NCI-H1092 treated with DMSO at 0.1 percent for 48 hours (cell line): Measurements from ENCODE around the gene ADARB2.
"Not testable (repeated sequence)": the region's sequence is repeated elsewhere in the genome, so short reads cannot be mapped to it uniquely, and the experiment has no call there.

Experiments
- DNase-seq: peaks from one replicate; lab custom pipeline; 2025; lab: John Stamatoyannopoulos, UW

The ADARB2 gene

GRCh38 chr10:1352296-1352695, 385.0 kb downstream of the ADARB2 start:
- not testable (repeated sequence) for DNase-seq

GRCh38 chr10:1348773-1349050, 388.6 kb downstream of the ADARB2 start:
- no peak for DNase-seq

GRCh38 chr10:1347962-1348772, 389.2 kb downstream of the ADARB2 start:
- no peak for DNase-seq

- no peak for DNase-seq
Measured at GRCh38 chr10:1347525-1347924, 389.8 kb downstream of the ADARB2 start.

- no peak for DNase-seq
Measured at GRCh38 chr10:1346201-1346600, 391.1 kb downstream of the ADARB2 start.

GRCh38 chr10:1345368-1345767, 392.0 kb downstream of the ADARB2 start:
- no peak for DNase-seq

GRCh38 chr10:1344846-1345245, 392.5 kb downstream of the ADARB2 start:
- no peak for DNase-seq

GRCh38 chr10:1344408-1344807, 392.9 kb downstream of the ADARB2 start:
- DNase-seq = no peak

- no peak for DNase-seq
Measured at GRCh38 chr10:1343176-1343575, 394.1 kb downstream of the ADARB2 start.

GRCh38 chr10:1341052-1341451, 396.3 kb downstream of the ADARB2 start:
- not testable (repeated sequence) for DNase-seq

GRCh38 chr10:1339396-1339795, 397.9 kb downstream of the ADARB2 start:
- no peak for DNase-seq

- DNase-seq = no peak
Measured at GRCh38 chr10:1335642-1336041, 401.7 kb downstream of the ADARB2 start.

GRCh38 chr10:1333981-1334380, 403.3 kb downstream of the ADARB2 start:
- DNase-seq = no peak

- no peak for DNase-seq
Measured at GRCh38 chr10:1331560-1331959, 405.8 kb downstream of the ADARB2 start.

- no peak for DNase-seq
Measured at GRCh38 chr10:1329622-1330021, 407.7 kb downstream of the ADARB2 start.

GRCh38 chr10:1328981-1329614, 408.2 kb downstream of the ADARB2 start:
- no peak for DNase-seq

- DNase-seq = no peak
Measured at GRCh38 chr10:1328161-1328823, 409.0 kb downstream of the ADARB2 start.

GRCh38 chr10:1327759-1328158, 409.6 kb downstream of the ADARB2 start:
- no peak for DNase-seq

- not testable (repeated sequence) for DNase-seq
Measured at GRCh38 chr10:1326514-1326913, 410.8 kb downstream of the ADARB2 start.

- DNase-seq = no peak
Measured at GRCh38 chr10:1324903-1325302, 412.4 kb downstream of the ADARB2 start.

GRCh38 chr10:1323951-1324350, 413.4 kb downstream of the ADARB2 start:
- DNase-seq = no peak

GRCh38 chr10:1320739-1321320, 416.5 kb downstream of the ADARB2 start:
- no peak for DNase-seq

GRCh38 chr10:1316809-1317143, 420.5 kb downstream of the ADARB2 start:
- DNase-seq = no peak
